ENCODE measurements around the gene SRCIN1. TPM values are rescaled to one million over a fixed set of nuclear protein-coding genes. Genes with fewer than 3 reads are reported as not detected.
A peak's percentile ranks its signal among the peaks of the same experiment; 100 is the strongest.
"Not testable (repeated sequence)": the region's sequence is repeated elsewhere in the genome, so short reads cannot be mapped to it uniquely, and the experiment has no call there.

SRCIN1 gene, protein sequence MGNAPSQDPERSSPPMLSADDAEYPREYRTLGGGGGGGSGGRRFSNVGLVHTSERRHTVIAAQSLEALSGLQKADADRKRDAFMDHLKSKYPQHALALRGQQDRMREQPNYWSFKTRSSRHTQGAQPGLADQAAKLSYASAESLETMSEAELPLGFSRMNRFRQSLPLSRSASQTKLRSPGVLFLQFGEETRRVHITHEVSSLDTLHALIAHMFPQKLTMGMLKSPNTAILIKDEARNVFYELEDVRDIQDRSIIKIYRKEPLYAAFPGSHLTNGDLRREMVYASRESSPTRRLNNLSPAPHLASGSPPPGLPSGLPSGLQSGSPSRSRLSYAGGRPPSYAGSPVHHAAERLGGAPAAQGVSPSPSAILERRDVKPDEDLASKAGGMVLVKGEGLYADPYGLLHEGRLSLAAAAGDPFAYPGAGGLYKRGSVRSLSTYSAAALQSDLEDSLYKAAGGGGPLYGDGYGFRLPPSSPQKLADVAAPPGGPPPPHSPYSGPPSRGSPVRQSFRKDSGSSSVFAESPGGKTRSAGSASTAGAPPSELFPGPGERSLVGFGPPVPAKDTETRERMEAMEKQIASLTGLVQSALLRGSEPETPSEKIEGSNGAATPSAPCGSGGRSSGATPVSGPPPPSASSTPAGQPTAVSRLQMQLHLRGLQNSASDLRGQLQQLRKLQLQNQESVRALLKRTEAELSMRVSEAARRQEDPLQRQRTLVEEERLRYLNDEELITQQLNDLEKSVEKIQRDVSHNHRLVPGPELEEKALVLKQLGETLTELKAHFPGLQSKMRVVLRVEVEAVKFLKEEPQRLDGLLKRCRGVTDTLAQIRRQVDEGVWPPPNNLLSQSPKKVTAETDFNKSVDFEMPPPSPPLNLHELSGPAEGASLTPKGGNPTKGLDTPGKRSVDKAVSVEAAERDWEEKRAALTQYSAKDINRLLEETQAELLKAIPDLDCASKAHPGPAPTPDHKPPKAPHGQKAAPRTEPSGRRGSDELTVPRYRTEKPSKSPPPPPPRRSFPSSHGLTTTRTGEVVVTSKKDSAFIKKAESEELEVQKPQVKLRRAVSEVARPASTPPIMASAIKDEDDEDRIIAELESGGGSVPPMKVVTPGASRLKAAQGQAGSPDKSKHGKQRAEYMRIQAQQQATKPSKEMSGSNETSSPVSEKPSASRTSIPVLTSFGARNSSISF
- total RNA-seq (2014; rRNA removed; shearing (Covaris generic)), result 0.12 TPM in 1 of 2 replicates, not detected in the other

DNA sequence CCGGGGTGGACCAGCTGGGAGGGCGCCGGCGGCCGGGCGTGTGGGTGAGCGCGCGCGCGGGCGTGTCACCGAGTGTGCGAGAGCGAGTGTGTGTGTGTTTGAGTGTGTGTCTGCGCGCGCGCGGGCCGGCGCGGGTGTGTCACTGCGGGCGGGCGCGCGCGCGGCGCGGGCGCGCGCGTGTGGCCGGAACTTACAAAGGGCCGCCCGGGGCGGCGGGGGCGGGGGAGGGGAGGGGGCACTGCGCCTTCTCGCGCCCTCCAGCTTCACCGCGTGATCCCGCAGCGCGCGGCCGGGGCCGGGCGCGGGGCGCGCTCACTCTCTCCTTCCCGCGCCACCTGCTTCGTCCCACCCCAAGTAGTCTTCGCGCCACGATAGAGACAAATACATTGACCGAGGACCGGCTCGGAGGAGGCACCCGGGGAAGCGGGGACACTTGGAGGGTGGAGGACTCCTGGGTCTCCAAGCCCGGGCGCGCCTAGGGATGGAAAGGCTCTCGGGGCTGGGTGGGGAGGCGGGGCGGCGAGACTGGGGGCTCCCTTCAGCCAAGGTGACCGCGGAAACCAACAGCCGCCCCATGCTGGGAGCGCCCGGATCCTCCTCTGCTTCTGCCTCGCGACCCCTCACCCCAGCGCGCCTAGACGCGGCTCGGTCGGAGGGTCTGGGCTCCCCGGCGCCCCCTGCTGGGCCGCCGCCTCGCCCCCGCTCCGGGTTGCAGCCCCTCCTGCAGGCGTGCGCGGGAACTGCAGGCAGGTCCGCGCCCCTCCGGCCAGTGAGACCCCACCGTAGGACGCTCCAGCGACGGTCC lies at the start of gene SRCIN1:
Gene SRCIN1 (minus strand): TSS at position 112 of the 805 bp plus-strand sequence. CDS start 247 bp downstream, outside the sequence.
- no peak for DNase-seq (ENCODE audit: low spot score)

DNA sequence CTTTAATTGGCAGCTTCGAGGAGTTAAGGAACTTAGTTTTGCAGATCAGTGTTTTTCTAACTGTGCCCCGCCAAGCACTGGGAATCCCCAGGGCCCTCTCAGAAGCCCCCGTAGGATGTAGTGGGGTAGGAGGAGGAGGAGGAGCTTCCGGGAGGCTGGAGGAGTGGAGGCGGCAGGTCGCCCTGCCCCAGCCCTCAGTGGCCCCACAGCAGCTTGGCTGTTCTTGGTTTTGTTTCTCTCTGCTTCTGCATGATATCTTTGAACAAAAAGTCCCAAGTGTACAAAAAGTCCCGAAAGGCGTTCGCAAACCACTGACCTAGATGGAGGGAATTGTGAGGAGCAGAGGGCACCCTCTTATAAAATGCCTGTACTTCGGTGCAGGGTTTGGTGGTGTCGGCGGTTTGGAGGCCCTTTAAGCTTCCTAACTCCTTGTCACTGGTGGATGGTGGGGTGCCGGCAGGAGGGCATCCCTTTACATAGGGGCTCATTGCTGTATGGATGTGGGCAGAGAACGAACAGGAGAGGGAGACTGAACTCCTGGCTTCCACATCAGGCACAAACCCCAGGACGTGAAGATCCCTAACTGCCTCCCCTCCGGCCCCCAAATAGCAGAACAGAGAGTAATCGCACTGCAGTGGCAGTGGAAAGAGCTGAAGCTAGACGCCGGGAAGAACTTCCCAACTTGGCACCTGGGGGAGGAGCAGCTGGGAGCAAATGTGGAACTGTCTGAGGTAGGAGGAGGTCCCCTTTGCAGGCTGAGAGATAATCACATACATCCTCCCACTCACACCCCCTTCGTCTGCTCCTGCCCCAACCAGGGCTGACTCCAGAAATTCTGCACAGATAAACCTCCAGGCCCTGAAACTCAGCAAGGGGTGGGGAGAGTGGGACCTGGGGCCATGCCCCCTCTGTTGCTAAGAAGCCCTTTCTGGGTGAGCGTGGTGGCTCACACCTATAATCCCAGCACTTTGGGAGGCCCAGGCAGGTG lies 49.0 kb upstream of the SRCIN1 start:
- no peak for DNase-seq (ENCODE audit: low spot score)

DNA sequence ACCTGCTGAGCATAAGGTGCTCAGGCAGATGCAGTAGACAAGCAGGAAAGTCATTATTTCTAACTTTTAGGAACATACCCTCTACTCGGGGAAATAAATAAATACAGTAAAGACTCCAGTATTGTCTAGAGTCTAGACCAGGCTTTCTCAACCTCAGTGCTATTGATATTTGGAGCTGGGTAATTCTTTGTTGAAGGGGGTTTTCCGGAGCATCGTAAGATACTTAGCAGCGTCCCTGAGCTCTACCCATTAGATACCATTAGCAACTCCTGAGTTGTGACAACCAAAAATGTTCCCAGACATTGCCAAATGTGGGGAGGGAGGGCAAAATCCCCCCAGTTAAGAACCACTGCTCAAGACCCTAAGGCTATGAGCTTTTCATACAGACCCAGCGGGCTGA lies 47.9 kb upstream of the SRCIN1 start:
- no peak for DNase-seq (ENCODE audit: low spot score)

DNA sequence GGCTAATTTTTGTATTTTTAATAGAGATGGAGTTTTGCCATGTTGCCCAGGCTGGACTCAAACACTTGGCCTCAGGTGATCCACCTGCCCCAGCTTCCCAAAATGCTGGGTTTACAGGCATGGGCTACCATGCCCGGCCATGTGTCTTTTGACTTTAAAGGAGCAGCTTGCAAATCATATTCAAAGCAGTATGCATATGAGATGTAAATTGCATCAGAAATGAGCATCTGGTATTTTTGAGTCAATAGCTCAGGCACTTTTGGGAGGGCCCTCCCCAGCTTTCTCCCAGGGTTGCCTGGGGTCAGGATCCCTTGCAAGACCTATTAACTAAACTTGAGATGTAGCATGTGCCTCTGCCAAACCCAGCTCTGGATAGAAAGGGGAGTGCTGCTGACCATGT lies 47.5 kb upstream of the SRCIN1 start:
- no peak for DNase-seq (ENCODE audit: low spot score)

DNA sequence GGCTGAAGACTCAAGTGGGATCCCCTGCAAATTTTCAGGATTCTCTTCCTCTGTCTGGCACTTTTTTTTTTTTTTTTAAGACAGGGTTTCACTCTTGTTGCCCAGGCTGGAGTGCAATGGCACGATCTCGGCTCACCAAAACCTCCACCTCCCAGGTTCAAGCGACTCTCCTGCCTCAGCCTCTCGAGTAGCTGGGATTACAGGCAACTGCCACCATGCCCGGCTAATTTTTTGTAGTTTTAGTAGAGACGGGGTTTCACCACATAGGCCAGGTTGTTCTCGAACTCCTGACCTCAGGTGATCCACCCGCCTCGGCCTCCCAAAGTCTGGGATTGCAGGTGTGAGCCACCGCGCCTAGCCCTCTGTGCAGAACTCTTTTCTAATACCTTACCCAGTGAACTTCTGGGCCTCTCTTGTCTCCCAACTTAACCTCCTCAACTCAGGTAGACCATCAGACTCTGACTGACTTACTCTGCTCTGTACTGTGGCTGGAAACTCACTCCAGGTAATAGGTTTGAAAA lies 45.0 kb upstream of the SRCIN1 start:
- not testable (repeated sequence) for DNase-seq (ENCODE audit: low spot score)

DNA sequence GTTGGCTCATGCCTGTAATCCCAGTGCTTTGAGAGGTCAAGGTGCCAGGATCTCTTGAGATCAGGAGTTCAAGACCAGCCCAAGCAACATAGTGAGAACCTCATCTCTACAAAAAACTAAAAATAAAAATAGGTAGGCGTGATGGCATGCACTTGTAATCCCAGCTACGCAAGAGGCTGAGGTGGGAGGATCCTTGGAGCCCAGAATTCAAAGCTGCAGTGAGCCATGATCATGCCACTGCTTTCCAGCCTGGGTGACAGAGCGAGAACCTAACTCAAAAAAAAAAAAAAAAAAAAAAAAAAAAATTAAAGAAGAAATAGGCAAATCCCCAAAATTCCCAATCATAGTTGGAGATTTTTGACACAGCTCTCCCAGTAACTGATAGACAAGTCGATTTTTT lies 32.2 kb upstream of the SRCIN1 start:
- DNase-seq (ENCODE audit: low spot score), result no peak

DNA sequence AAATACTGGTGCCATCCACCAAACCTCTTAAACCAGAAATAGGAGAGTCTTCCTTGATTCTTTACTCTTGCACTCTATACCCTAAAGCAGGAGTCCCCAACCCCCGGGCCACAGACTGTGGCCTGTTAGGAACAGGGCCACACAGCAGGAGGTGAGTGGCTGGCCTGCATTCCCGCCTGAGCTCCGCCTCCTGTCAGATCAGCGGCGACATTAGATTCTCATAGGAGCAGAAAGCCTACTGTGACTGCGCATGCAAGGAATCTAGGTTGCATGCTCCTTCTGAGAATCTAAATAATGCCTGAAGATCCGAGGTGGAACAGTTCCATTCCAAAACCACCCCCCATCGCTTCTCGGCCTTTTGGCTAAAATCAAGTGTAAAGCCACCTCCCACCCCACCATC lies 30.3 kb upstream of the SRCIN1 start:
- DNase-seq (ENCODE audit: low spot score), result no peak

DNA sequence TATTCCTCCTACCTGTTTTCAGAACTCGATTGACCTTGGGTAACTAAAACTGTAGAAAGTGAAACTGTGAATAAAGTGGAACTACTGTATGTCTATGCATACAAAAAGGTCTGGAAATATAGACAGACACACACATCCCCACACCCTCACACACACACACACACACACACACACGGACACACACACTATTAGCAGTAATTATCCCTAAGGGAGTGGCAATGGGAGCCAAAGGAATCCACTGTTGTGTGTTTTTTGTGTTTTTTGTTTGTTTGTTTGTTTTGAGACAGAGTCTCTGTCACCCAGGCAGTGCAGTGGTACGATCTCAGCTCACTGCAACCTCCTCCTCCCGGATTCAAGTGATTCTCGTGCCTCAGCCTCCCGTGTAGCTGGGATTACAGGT lies 26.6 kb upstream of the SRCIN1 start:
- no peak for DNase-seq (ENCODE audit: low spot score)

DNA sequence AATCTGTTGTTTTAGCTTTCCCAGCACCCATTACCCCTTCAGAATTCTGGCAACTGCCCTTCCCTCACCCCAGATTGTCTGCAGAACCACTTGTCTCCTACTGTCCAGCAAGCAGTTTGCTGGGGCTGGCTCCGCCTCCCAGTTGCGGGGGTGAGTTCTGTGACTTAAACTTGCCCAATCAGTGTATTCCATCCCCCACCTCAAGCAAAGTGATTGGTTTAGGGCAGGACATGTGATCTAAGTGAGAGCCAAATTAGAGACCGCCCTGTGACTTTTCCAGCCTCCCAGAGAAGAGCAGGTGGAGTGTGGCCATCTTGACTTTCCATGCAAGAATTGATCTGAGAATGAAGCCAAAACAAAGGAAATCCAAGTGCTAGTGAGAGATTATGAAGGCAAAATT lies 22.7 kb upstream of the SRCIN1 start:
- peak; percentile 38 for DNase-seq (ENCODE audit: low spot score)

DNA sequence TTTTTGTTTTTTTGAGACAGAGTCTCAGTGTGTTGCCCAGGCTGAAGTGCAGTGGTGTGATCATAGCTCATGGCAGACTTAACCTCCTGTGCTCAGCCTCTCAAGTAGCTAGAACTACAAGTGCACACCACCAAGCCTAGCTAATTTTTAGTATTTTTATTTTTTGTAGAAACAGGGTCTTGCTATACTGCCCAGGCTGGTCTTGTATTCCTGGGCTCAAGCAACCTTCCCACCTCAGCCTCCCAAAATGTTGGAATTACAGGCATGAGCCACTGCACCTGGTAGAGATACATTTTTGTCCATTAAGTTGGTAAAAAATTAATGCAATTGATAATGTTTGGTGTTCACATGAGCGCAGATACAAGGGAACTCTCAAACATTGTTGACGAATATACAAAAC lies 22.2 kb upstream of the SRCIN1 start:
- no peak for DNase-seq (ENCODE audit: low spot score)

DNA sequence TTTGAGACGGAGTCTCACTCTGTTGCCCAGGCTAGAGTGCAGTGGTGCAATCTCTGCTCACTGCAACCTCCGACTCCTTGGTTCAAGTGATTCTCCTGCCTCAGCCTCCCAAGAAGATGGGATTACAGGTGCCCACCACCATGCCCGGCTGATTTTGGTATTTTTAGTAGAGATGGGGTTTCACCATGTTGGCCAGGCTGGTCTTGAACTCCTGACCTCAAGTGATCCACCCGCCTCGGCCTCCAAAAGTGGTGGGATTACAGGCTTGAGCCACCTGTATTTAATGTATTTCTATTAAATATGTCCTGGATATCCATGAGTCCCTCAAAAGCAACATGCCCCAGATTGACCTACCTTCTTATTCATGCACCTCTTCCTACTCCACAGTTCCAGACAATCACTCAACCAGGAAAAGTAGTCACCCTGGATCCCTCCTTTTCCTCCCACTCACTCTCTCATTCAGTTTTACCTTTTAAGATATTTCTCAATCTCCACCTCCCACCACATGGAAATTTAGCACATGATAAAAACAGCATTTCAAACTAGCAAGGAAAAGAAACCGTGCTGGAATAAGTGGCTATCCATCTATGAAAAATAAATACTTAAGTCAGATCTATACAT lies 21.0 kb upstream of the SRCIN1 start:
- not testable (repeated sequence) for DNase-seq (ENCODE audit: low spot score)

DNA sequence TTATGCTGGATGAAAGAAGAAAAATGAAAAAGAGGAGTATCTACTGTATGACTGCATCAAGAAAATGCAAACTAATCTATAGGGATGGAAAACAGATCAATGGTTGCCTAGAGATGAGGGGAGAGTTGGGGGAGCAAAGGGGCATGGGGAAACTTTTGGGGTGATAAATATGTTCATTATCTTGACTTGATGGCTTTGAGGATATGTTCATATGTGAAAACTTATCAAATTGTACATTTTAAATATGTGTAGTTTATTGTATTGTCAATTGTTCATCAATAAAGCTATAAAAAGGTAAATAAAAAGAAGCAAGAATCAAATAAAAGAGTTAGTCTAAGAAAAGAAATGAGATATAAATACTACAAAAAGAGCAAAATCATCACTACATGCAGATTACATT lies 19.7 kb upstream of the SRCIN1 start:
- no peak for DNase-seq (ENCODE audit: low spot score)

DNA sequence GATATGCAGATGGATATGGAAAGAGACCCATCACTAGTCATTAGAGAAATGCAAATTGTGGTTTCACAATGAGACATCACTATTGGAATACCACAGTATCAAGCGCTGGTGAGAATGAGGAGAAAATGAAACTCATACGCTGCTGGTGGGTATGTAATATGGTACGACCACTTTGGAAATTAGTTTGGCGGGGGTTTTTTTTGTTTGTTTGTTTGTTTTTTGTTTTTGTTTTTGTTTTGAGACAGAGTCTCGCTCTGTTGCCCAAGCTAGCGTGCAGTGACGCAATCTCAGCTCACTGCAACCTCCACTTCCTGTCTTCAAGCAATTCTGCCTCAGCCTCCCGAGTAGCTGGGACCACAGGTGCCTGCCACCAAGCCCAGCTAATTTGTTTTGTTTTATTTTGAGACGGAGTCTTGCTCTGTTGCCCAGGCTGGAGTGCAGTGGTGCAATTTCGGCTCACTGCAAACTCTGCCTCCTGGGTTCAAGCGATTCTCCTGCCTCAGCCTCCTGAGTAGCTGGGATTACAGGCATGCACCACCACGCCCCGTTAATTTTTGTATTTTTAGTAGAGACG lies 19.1 kb upstream of the SRCIN1 start:
- DNase-seq (ENCODE audit: low spot score), result not testable (repeated sequence)

DNA sequence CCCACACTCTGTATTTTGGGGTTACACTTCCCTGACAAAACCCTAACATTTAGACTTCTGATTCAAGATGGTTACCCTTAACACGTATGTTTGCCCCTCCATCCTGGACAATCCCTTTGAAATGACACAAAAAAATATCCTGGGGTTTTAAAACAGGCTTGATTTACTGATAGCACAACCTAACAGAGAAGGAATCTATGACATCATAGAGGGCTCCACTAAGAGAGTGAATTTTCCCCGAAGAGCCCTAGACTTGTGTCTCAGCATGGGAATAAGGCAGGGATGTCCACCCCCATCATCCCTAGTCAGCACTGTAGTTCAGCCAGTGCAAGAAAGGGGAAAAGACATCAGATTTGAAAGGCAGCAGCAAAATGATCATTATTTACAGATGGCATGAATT lies 15.8 kb upstream of the SRCIN1 start:
- no peak for DNase-seq (ENCODE audit: low spot score)

DNA sequence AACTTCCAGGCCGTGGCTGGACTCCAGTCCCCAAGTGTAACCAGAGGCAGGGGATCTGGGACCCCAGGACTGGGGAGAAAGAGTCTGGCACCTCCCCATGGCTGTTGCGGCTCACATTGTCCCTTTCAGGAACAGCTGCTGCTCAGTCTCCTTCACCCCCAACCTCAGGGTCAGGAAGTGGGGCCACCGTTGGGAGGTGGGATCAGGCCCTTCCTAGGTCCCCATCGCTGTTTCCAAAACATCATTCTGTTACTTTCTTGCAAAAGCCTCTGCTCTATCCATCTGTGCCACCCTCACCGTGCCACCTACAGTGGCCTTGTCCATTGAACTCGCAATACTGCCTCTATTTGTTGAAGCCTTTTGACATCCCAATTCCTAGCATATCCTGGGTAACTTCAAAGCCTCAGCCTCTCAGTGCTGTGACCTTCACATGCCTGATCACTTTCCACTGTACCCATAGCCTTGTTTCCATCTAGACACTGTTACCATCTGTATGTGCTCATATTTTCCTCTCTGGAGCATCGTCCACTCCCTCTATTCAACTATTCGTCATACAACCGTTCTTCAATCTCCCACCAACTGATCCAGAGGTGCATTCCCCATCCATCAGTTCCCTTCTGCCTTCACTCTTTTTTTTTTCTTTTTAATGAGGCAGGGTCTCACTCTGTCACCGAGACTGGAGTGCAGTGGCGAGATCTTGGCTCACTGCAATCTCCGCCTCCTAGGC lies 15.0 kb upstream of the SRCIN1 start:
- DNase-seq (ENCODE audit: low spot score), result no peak

DNA sequence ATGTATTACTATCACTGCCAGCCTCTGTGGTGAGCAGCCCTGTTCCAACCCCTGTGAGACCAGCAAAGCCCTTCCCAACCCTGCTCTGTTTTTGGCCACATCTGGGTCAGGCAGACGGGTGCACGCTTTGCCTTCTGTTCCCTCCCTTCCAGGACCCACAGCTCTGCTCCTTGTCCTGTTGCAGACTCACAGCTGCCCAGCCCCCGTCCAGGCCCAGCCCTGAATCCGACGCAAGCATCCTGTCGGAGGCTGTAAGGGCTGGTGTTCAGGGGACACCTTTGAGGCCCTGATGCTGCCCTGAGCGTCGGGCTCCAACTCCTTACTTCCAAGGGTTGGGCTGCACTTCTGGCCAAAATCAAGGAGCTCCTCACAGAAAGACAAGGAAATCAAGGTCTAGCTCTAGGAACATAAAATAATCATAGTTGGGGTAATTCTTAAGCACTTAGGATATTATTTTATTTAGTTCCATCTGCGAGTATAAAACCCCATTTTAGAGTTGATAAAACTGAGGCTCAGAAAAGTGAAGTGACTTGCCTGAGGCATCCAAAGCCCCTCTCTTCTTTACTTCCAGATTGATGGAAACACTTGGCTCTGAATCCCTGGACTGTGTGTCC lies 14.3 kb upstream of the SRCIN1 start:
- no peak for DNase-seq (ENCODE audit: low spot score)

DNA sequence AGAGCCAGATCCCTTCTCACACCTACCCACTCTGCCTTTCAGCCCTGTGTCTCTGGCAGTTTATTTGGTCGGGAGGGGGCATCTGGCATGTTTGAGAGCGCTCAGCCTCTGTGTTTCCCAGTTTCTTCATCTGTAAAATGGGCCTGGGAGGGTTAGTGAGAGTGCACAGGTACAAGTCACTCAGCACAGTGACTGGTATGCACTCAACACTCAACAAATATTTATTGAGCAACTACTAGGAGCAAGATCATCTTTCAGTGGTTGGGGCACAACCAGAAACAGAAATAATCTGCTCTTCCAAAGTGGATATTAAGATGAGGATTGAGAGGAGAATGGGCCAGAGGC lies 13.7 kb upstream of the SRCIN1 start:
- no peak for DNase-seq (ENCODE audit: low spot score)
